Panc1 (cell line): ENCODE measurements around the gene OSBPL9. TPM values are rescaled to one million over a fixed set of nuclear protein-coding genes. Genes with fewer than 3 reads are reported as not detected.
A peak's percentile ranks its signal among the peaks of the same experiment; 100 is the strongest.

Experiments used
- ATAC-seq: fragments of 200-7000 bp; cut with Tn5 transposase; 2 replicates; pipeline ENCODE4 v1.9.1; 2020; ENCODE audit warnings: mild to moderate bottlenecking, moderate library complexity
- BruUV-seq: library from RNA; stranded (reverse); fragments of 400-500 nt; replicated peaks from 2 replicates; lab custom pipeline; 2021; lab: Mats Ljungman, UMichigan
- CTCF ChIA-PET: fragments of 300-600 bp; sonication (Branson Sonifier 250); formaldehyde crosslinking; loops from one replicate; lab custom pipeline; 2022; ENCODE audit warnings: antibody characterized with exemption; lab: Charles Lee
- POLR2A ChIA-PET: fragments of 300-600 bp; sonication (Branson Sonifier 250); formaldehyde crosslinking; loops from one replicate; lab custom pipeline; 2022; ENCODE audit warnings: antibody characterized with exemption; lab: Charles Lee
- DNase-seq: peaks from one replicate; pipeline ENCODE4 v3.0.0-alpha.2; 2010; ENCODE audit warnings: low read depth, low spot score
- H3K27ac ChIP-seq: 2 replicates; pipeline ENCODE4 v1.5.1; 2011; ENCODE audit warnings: mild to moderate bottlenecking, low read length, inconsistent platforms
- H3K27me3 ChIP-seq: fragments of 200-500 bp; sonication (Bioruptor generic); 2 replicates; pipeline ENCODE4 v1.6.0; 2014; ENCODE audit warnings: low read length, inconsistent platforms; ENCODE audit not compliant: control insufficient read depth, insufficient read depth
- H3K36me3 ChIP-seq: fragments of 200-500 bp; sonication (Bioruptor generic); 2 replicates; pipeline ENCODE4 v1.5.1; 2014; ENCODE audit warnings: inconsistent platforms, mild to moderate bottlenecking, low read length, moderate library complexity; ENCODE audit not compliant: control insufficient read depth, insufficient read depth
- H3K4me1 ChIP-seq: 2 replicates; pipeline ENCODE4 v1.5.1; 2011; ENCODE audit warnings: inconsistent platforms, mild to moderate bottlenecking, low read length, moderate library complexity; ENCODE audit not compliant: control insufficient read depth, insufficient read depth
- H3K4me3 ChIP-seq, 2 experiments: 2 replicates each; pipeline ENCODE4 v1.5.1; 2011 to 2012; ENCODE audit warnings: low read depth in 2 of 2, low read length in 2 of 2, mild to moderate bottlenecking in 2 of 2, inconsistent platforms in 1 of 2, moderate library complexity in 1 of 2
- H3K9me3 ChIP-seq: fragments of 200-500 bp; sonication (Bioruptor generic); 2 replicates; pipeline ENCODE4 v1.5.1; 2014; ENCODE audit warnings: low read depth, mild to moderate bottlenecking, inconsistent platforms, low read length, moderate library complexity; ENCODE audit not compliant: control insufficient read depth, insufficient read depth
- POLR2AphosphoS5 ChIP-seq: IDR thresholded peaks from 2 replicates; pipeline ENCODE4 v1.6.1; 2012; ENCODE audit warnings: mild to moderate bottlenecking, low read depth, low read length, moderate library complexity
- REST ChIP-seq, 2 experiments: IDR thresholded peaks; 2 replicates each; pipeline ENCODE4 v1.6.1; 2011 to 2012; ENCODE audit warnings: low read depth in 2 of 2, control low read depth in 1 of 2, low read length in 1 of 2, mild to moderate bottlenecking in 1 of 2, moderate library complexity in 1 of 2; ENCODE audit not compliant: insufficient read depth in 1 of 2
- SIN3A ChIP-seq: IDR thresholded peaks from 2 replicates; pipeline ENCODE4 v1.6.1; 2012; ENCODE audit warnings: low read depth, mild to moderate bottlenecking, low read length, moderate library complexity, borderline replicate concordance; ENCODE audit not compliant: insufficient read depth
- TCF7L2 ChIP-seq: IDR thresholded peaks from 2 replicates; pipeline ENCODE4 v1.6.1; 2011; ENCODE audit warnings: mild to moderate bottlenecking, low read depth, low read length, inconsistent platforms
- in situ Hi-C: cut with HindIII; loops from 2 replicates; pipeline ENCODE4 v1.10.0; 2016; ENCODE audit warnings: low sequenced_read_pairs, low pct_unique_long_range_greater_than_20kb
- intact Hi-C: fragments of 100-400 bp; cut with micrococcal nuclease; formaldehyde crosslinking; loops from one replicate; pipeline ENCODE4 v1.10.0; 2022; ENCODE audit not compliant: unreplicated experiment
- total RNA-seq: library from RNA; stranded (reverse); gene quantifications from one replicate; pipeline ENCODE4 v1.2.1, GENCODE V29; 2021; ENCODE audit not compliant: unreplicated experiment
- TF ChIP-seq, protein P1 (sequence below): fragments of 450-650 bp; IDR thresholded peaks from 2 replicates; pipeline ENCODE4 v1.5.1; 2017; ENCODE audit warnings: mild to moderate bottlenecking

OSBPL9 gene
- total RNA-seq, 1 experiment from 2014 or later, result 85.5 TPM

- Histone ChIP-seq H3K27me3 (no peaks in the 10 kb centered on the region), H3K4me3 (no peak overlapping the region), H3K9me3 (no peaks in the 10 kb centered on the region), H3K4me1 (peaks cover 26% of the 10 kb centered on the region), H3K27ac (0 out of 2 replicates have a peak overlapping the region, but pooled peaks have one; percentile 17), H3K36me3 (no peaks in the 10 kb centered on the region)
- ChIA-PET CTCF (no interaction called here), POLR2A (no interaction called here)
- intact Hi-C loops (no loop called here), in situ Hi-C loops (no loop called here)
- TSS peak; percentile 46 for BruUV-seq
- DNase-seq (no peak), ATAC-seq (no peak)
- TF ChIP-seq POLR2AphosphoS5 (no peak), REST (IDR thresholded peaks at IDR 0.05; ENCODE audit: insufficient read depth in 1 of 2, low read depth in 2 of 2, low read length in 1 of 2) (no peak), SIN3A (no peak), TCF7L2 (no peak)
- TF ChIP-seq, protein P1, sequence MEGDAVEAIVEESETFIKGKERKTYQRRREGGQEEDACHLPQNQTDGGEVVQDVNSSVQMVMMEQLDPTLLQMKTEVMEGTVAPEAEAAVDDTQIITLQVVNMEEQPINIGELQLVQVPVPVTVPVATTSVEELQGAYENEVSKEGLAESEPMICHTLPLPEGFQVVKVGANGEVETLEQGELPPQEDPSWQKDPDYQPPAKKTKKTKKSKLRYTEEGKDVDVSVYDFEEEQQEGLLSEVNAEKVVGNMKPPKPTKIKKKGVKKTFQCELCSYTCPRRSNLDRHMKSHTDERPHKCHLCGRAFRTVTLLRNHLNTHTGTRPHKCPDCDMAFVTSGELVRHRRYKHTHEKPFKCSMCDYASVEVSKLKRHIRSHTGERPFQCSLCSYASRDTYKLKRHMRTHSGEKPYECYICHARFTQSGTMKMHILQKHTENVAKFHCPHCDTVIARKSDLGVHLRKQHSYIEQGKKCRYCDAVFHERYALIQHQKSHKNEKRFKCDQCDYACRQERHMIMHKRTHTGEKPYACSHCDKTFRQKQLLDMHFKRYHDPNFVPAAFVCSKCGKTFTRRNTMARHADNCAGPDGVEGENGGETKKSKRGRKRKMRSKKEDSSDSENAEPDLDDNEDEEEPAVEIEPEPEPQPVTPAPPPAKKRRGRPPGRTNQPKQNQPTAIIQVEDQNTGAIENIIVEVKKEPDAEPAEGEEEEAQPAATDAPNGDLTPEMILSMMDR, result no peak
These were observed 56.4 kb downstream of the OSBPL9 start for GRCh38 chr1:51673279-51673678.

DNA sequence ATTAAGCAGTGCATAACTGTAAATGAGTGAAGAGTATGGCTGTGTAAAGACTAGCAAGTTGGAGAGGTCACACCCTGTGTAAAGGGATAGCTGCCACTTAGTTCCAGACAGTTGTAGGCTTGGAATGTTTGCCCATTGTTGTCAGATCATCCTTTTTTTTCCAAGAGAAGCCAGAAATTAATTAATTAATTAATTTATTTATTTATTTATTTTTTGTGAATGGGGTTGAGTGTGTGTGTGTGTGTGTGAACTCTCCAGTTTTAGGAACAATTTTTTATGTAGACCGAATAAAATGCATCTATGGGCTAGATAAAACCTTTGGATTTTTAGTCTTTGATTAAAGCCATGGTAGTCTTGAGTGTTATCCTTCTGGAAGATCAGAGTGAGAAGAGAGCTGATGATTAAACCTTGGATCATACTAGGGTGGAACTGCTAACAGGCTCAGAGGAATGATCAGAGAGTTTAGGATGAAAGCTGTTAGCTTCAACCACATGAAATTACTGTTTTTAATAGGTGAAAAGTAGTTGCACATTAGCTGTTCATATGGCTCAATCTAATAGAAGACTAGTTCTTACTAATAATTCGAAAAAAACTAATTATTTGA lies 58.4 kb downstream of the OSBPL9 start:
- CTCF ChIA-PET, result interaction anchor here (0.5 kb wide), 1 partner anchor 76 kb away, joined by 5 read pairs; no protein-coding TSS in a partner anchor
- Histone ChIP-seq H3K4me3 (no peak overlapping the region), H3K4me1 (peaks cover 11% of the 10 kb centered on the region; the same call in 1 of the 2 replicates), H3K36me3 (no peaks in the 10 kb centered on the region), H3K27me3 (no peaks in the 10 kb centered on the region), H3K9me3 (no peaks in the 10 kb centered on the region), H3K27ac (no peak overlapping the region)
- intact Hi-C loops, result no loop called here
- DNase-seq (no peak), ATAC-seq (no peak)
- in situ Hi-C loops, result no loop called here
- no TSS peak for BruUV-seq
- no peak for TF ChIP-seq REST (IDR thresholded peaks at IDR 0.05; ENCODE audit: insufficient read depth in 1 of 2, low read depth in 2 of 2, low read length in 1 of 2)
- TF ChIP-seq SIN3A, result no peak
- TF ChIP-seq TCF7L2, result no peak
- TF ChIP-seq, protein P1, result no peak
- TF ChIP-seq POLR2AphosphoS5, result no peak
- POLR2A ChIA-PET, result no interaction called here
